Right cardiac atrium (tissue), 5 donors: ENCODE data around the gene SLC15A3. TPM values are rescaled to one million over a fixed set of nuclear protein-coding genes. Genes with fewer than 3 reads are reported as not detected.
A peak's percentile ranks its signal among the peaks of the same experiment; 100 is the strongest.

Source experiments
- ATAC-seq, 2 donors: fragments of 200-7000 bp; cut with Tn5 transposase; one replicate each; pipeline versions ENCODE4 v1.8.0 to v1.9.1; 2020; ENCODE audit warnings: moderate library complexity in 2 of 2, mild to moderate bottlenecking in 1 of 2
- DNase-seq, 3 donors: peaks; one replicate each; pipeline ENCODE4 v3.0.0-alpha.2; 2020
- H3K27ac ChIP-seq: one replicate; pipeline ENCODE4 v1.5.1; 2013; ENCODE audit warnings: mild to moderate bottlenecking, low read length, control low read depth, moderate library complexity
- H3K27me3 ChIP-seq: one replicate; pipeline ENCODE4 v1.6.1; 2013; ENCODE audit not compliant: control insufficient read depth, insufficient read depth
- H3K4me1 ChIP-seq: one replicate; pipeline ENCODE4 v1.6.1; 2013; ENCODE audit warnings: low read length; ENCODE audit not compliant: control insufficient read depth, insufficient read depth
- H3K4me3 ChIP-seq: one replicate; pipeline ENCODE4 v1.5.1; 2013; ENCODE audit warnings: low read length, control low read depth
- H3K9me3 ChIP-seq: one replicate; pipeline ENCODE4 v1.6.1; 2013; ENCODE audit warnings: low read length; ENCODE audit not compliant: control insufficient read depth
- WGBS: extraction: QIAGEN DNeasy Blood & Tissue Kit; methylation state at CpG from one replicate; pipeline ENCODE4 v1.1.7; 2013; 5-methylcytosine and 5-hydroxymethylcytosine counted together
- intact Hi-C, 4 donors: fragments of 100-400 bp; cut with DNase I; formaldehyde crosslinking; loops; one replicate each; pipeline versions ENCODE4 v1.11.0 to v1.14.0; 2022 to 2023
- polyA plus RNA-seq: library from polyadenylated mRNA; stranded (reverse); fragments of 200-250 nt; gene quantifications from one replicate; pipeline ENCODE4 v1.2.3, GENCODE V29; 2013
- total RNA-seq, 4 donors: library from RNA; stranded (reverse); fragmentation: NEBNext Ultra II Directional; extraction: Animal tissue kit (Norgen Biotek cat#: 25700); gene quantifications; one replicate each; pipeline ENCODE4 v1.2.1, GENCODE V29; 2021
- donor health status: healthy with polysubstance abuse.
- donor health status: DM: no; HTN: yes; CAD: no.
- donor health status: DM: no; HTN: no; CAD: no.
- donor health status: DM: no; HTN: yes; CAD: no; lungs with severe emphysema.
- donor health status: DM: yes; HTN: yes; CAD: no.

Gene SLC15A3
- total and polyA plus RNA-seq, 5 donors: 17.4 to 24.7 (median 23.2) TPM

DNA sequence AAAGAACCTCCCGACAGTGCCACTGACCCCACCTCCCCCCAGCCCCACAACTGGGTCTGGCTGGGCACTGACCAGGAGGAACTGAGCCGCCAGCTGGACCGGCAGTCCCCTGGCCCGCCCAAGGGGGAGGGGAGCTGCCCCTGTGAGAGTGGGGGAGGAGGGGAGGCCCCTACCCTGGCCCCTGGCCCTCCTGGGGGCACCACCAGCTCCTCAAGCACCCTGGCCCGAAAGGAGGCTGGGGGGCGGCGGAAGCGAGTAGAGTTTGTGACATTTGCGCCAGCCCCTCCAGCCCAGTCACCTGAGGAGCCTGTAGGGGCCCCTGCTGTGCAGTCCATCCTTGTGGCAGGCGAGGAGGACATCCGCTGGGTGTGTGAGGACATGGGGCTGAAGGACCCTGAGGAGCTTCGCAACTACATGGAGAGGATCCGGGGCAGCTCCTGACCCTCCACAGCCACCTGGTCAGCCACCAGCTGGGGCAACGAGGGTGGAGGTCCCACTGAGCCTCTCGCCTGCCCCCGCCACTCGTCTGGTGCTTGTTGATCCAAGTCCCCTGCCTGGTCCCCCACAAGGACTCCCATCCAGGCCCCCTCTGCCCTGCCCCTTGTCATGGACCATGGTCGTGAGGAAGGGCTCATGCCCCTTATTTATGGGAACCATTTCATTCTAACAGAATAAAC is 15.4 kb downstream of the SLC15A3 start:
- intact Hi-C loops: no loop called here
- H3K4me3 ChIP-seq: no peak overlapping the region
- H3K9me3 ChIP-seq: no peaks in the 10 kb centered on the region
- H3K27ac ChIP-seq: peak overlapping the region; percentile 40
- peak in 1 of 2 donors; percentile 3 for ATAC-seq
- no peaks in the 10 kb centered on the region for H3K4me1 ChIP-seq
- DNase-seq: peak in 1 of 3 donors; percentile 46
- WGBS: 84% methylated on average over 18 of the region's 18 CpGs
- no peaks in the 10 kb centered on the region for H3K27me3 ChIP-seq

DNA sequence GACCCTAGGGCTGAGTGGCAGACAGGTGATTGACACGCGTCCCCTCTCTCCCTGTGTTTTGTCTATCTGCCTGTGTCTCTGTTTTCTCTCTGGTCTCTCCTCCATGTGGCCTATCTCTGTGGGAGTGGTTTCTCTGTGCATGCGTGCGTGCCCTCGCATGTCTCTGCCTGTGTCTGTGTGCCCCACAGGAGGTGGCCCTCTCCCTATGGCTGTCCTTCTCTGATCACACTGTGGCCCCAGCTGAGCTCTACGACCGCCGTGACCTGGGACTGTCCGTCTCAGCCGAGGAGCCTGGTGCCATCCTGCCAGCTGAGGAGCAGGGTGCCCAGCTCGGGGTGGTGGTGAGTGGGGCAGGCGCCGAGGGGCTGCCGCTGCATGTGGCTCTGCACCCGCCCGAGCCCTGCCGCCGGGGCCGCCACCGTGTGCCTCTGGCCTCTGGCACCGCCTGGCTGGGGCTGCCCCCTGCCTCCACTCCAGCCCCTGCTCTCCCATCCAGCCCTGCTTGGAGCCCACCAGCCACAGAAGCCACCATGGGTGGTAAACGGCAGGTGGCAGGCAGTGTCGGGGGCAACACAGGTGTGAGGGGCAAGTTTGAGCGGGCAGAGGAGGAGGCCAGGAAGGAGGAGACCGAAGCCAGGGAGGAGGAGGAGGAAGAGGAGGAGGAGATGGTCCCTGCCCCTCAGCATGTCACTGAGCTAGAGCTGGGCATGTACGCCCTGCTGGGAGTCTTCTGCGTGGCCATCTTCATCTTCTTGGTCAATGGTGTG is 16.1 kb downstream of the SLC15A3 start:
- DNase-seq: peak in 1 of 3 donors; percentile 56
- intact Hi-C loops: no loop called here

DNA sequence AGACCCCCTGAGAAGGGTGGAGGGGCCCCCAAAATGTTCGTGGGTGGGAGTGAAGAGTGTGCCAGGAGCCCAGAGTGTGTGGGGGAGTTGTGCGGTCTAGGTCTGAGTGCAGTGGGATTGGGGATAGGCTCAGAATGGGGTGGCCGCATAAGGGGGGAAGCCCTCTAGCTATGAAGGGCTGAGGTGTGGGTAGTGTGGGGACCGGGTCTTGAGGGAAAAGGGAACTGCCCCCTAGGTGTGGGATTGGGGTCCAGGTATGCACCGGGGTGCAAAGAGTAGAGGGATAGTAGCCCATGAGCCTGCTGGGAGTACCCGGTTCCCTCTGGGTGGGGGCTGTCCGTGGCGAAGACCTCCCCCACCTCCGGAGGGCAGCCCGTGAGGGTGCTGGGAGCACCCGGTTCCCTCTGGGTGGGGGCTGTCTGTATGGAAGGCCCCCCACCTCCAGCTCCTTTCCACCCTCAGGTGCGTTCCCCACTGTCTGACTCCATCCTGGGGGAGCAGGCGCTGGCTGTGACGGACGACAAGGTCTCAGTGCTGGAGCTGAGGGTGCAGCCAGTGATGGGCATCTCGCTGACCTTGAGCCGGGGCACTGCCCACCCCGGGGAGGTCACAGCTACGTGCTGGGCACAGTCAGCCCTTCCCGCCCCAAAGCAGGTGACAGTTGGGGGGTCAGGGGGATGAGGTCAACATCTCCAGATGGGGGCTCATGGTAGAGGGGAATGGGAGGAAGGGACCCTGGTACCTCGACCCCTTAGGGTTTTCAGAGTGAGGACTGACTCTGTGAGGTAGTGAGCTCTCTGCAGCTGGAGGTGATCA is 17.0 kb downstream of the SLC15A3 start:
- Histone ChIP-seq H3K27me3 (no peaks in the 10 kb centered on the region), H3K27ac (no peak overlapping the region), H3K9me3 (no peaks in the 10 kb centered on the region), H3K4me1 (no peaks in the 10 kb centered on the region), H3K4me3 (no peak overlapping the region)
- intact Hi-C loops: no loop called here
- 88% methylated on average over 21 of the region's 21 CpGs for WGBS
- ATAC-seq (peak; percentile 1 to 3), DNase-seq (peak in 1 of 3 donors; percentile 52)

More for the DNA sequence above, 16.1 kb downstream of the SLC15A3 start:
- Histone ChIP-seq H3K4me3 (no peak overlapping the region), H3K27ac (no peak overlapping the region), H3K27me3 (no peaks in the 10 kb centered on the region), H3K9me3 (no peaks in the 10 kb centered on the region), H3K4me1 (no peaks in the 10 kb centered on the region)
- 90% methylated on average over 27 of the region's 27 CpGs for WGBS
- ATAC-seq: peak in 1 of 2 donors; percentile 10

DNA sequence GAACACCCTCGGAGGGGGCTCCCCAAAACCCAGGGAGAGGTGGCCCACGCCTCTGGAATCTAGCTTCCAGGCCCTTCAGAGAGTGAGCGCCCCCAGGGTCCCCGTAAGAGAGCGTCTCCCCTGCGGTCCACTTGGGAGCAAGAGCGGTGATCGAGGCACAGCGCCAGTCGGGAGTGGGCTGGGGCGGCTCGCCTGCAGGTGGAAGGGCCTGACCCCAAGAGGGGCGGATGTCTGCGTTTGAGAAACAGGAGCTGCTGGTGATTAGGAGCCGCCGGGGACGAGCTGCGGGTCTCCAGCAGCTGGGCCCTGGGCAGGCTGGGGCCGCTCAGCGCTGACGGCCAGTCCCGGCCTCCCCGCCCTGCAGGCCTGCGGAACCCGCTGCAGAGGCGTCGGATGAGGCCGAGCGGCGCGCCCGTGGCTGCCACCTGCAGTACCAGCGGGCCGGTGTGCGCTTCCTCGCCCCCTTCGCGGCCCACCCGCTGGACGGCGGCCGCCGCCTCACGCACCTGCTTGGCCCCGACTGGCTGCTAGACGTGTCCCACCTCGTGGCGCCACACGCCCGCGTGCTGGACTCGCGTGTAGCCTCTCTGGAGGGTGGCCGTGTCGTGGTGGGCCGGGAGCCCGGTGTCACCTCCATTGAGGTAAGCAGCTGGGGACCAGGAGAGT is 17.7 kb downstream of the SLC15A3 start:
- Histone ChIP-seq H3K27ac (no peak overlapping the region), H3K9me3 (no peaks in the 10 kb centered on the region), H3K4me1 (no peaks in the 10 kb centered on the region)

DNA sequence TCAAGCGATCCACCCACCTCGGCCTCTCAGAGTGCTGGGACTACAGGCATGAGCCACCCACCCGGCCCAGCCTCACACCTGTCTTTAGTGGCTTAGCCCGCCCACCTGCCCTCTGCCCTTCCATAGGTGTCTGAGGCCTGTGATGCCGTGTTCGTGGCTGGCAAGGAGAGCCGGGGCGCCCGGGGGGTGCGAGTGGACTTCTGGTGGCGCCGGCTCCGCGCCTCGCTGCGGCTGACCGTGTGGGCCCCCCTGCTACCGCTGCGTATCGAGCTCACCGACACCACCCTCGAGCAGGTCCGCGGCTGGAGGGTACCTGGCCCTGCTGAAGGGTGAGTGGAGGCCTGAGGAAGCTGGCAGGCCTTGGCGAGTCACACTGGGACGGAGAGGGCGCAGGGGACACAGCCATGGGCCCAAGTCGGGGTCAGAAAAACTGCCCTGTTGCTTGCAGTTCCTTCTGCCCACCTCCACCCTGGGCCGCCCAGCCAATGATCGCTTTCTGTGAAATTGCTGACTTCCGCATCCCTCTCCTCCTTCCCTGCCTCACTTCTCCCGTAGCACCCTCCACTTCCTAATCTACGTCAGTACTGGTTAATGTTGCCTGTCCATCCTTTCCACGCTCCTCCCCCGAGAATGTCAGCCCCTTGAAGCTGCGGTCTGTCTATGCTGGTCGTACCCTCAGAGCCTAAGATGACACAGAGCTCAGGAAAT is 18.4 kb downstream of the SLC15A3 start:
- 94% methylated on average over 37 of the region's 37 CpGs for WGBS

More for the DNA sequence above, 17.7 kb downstream of the SLC15A3 start:
- ATAC-seq (no peak), DNase-seq (peak in 1 of 3 donors; percentile 61)
- Histone ChIP-seq H3K27me3 (no peaks in the 10 kb centered on the region), H3K4me3 (no peak overlapping the region)
- intact Hi-C loops: no loop called here
- 94% methylated on average over 57 of the region's 57 CpGs for WGBS

DNA sequence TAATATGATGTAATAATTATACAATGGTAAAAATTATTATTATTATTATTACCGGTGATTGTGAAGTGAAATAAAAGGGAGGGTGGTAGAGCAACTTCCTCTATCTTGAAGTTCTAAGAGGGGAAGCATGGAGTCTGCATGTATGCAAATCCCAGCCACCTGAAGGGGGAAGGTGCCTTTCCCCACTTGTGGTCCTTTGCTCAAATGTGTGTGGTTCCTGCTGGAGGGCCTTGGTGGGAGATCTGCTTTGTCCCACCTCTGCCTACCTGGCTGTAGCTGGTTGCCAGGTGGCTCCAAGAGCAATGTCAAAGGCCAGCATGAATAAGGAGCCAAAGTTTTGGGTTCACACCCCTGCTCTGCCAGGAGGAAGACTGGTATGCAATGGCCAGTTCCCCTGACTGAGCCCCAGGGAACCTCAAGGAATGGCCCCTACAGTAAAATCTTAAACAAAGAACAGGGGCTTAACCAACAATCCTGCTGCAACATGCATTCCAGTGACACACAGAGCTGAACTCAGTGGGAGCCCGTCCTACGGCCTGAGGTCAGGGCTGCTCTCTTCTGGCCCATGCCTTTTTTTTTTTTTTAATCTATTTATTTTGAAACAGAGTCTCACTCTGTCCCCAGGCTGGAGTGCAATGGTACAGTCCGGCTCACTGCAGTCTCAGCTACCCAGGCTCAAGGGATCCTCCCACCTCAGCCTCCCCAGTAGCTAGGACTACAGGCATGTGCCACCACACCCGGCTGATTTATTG is 19.2 kb downstream of the SLC15A3 start:
- no peak overlapping the region for H3K4me3 ChIP-seq
- ATAC-seq (no peak), DNase-seq (no peak)
- H3K9me3 ChIP-seq: no peaks in the 10 kb centered on the region
- H3K27ac ChIP-seq: no peak overlapping the region
- H3K4me1 ChIP-seq: no peaks in the 10 kb centered on the region
- intact Hi-C loops: no loop called here
- H3K27me3 ChIP-seq: no peaks in the 10 kb centered on the region
- 83% methylated on average over 5 of the region's 5 CpGs for WGBS

More for the DNA sequence above, 18.4 kb downstream of the SLC15A3 start:
- Histone ChIP-seq H3K9me3 (no peaks in the 10 kb centered on the region), H3K27ac (no peak overlapping the region), H3K4me3 (no peak overlapping the region), H3K27me3 (no peaks in the 10 kb centered on the region), H3K4me1 (no peaks in the 10 kb centered on the region)
- ATAC-seq (no peak), DNase-seq (peak in 1 of 3 donors; percentile 60)
- intact Hi-C loops: no loop called here

DNA sequence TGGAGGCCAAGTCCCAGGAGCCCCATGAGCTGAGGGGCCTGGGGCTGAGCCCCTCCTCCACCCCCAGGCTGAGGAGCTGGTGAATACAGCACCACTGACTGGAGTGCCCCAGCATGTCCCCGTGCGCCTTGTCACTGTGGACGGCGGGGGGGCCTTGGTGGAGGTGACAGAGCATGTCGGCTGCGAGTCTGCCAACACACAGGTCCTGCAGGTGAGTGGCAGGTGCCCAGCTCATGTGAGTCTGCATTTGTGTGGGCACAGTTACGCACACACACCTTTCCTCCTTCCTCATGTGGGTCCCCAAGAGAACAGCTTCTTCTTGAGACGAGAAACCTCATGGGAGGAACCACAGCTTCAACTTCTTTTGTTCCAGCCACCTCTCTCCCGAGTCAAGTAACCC is 20.1 kb downstream of the SLC15A3 start:
- H3K27ac ChIP-seq: no peak overlapping the region
- no peaks in the 10 kb centered on the region for H3K27me3 ChIP-seq
- DNase-seq: peak in 1 of 3 donors; percentile 58
- no peak for ATAC-seq
- no peaks in the 10 kb centered on the region for H3K9me3 ChIP-seq
- no peaks in the 10 kb centered on the region for H3K4me1 ChIP-seq
- H3K4me3 ChIP-seq: no peak overlapping the region
- intact Hi-C loops: no loop called here
- WGBS: 86% methylated on average over 9 of the region's 9 CpGs

DNA sequence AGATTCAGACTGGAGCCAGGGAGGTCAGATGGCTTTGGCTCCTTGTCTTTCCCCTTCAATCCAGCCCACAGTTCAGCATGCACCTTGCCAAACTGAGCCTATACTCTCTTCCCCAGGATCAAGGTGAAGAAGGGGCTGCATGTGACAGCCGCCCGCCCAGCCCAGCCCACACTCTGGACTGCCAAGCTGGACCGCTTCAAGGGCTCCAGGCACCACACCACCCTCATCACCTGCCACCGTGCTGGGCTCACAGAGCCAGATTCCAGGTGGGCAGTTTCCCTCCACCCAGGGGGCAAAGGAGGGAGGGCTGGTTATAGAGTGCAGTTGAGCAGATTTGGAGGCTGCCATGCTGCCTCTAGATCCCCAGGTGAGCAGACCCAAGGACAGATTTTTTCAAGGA is 21.6 kb downstream of the SLC15A3 start:
- H3K9me3 ChIP-seq: no peaks in the 10 kb centered on the region
- H3K4me1 ChIP-seq: no peaks in the 10 kb centered on the region
- intact Hi-C loops: no loop called here
- WGBS: 94% methylated on average over 4 of the region's 4 CpGs
- ATAC-seq: no peak
- no peak overlapping the region for H3K4me3 ChIP-seq
- DNase-seq: peak in 1 of 3 donors; percentile 30
- no peak overlapping the region for H3K27ac ChIP-seq
- no peaks in the 10 kb centered on the region for H3K27me3 ChIP-seq

DNA sequence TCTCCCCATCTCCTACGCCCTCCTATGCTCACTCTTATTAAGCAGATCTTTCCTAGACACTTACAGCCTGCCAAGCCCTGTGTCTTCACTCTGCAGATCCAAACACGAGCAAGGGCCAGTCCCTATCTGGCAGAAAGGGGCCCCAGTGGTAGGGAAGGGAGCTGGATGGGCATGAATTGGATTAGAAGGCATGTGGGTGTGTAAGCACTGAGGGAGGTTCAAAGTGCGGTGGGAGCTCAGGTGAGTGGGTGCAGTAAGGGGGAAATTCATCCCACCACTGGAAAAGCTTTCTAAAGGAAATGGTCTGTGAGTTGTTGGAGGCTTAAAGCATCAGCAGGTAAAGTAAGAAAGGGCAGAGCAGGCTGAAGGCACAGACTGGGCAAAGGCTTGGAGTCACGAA is 22.2 kb downstream of the SLC15A3 start:
- intact Hi-C loops: no loop called here
- Histone ChIP-seq H3K27ac (no peak overlapping the region), H3K27me3 (no peaks in the 10 kb centered on the region), H3K4me3 (no peak overlapping the region), H3K9me3 (no peaks in the 10 kb centered on the region), H3K4me1 (no peaks in the 10 kb centered on the region)
- DNase-seq (no peak), ATAC-seq (no peak)
- WGBS: 82% methylated on average over 4 of the region's 4 CpGs
